HCT116 (cell line): ENCODE data around the gene ATP6V0C. TPM values are rescaled to one million over a fixed set of nuclear protein-coding genes. Genes with fewer than 3 reads are reported as not detected.

Source experiments
- ATAC-seq: fragments of 200-7000 bp; cut with Tn5 transposase; 2 replicates; pipeline ENCODE4 v1.9.1; 2020; ENCODE audit warnings: mild to moderate bottlenecking, moderate library complexity
- BruUV-seq: library from RNA; stranded (reverse); fragments of 400-500 nt; replicated peaks from 2 replicates; lab custom pipeline; 2021; lab: Mats Ljungman, UMichigan
- CTCF ChIA-PET: fragments of 300-600 bp; sonication (Branson Sonifier 250); formaldehyde crosslinking; loops from one replicate; lab custom pipeline; 2021; ENCODE audit warnings: antibody characterized with exemption; lab: Charles Lee
- POLR2A ChIA-PET: fragments of 300-600, 350-600 bp; sonication (Branson Sonifier 250); formaldehyde crosslinking; loops from one replicate; lab custom pipeline; 2021; ENCODE audit warnings: antibody characterized with exemption; lab: Charles Lee
- RAD21 ChIA-PET, 2 experiments: fragments of 300-600 bp; sonication (Branson Sonifier 250); formaldehyde crosslinking; loops; one replicate each; lab custom pipeline; 2023; ENCODE audit warnings: low total read pairs in 2 of 2; ENCODE audit not compliant: uncharacterized antibody in 2 of 2, unreplicated experiment in 2 of 2, low non-redundant PET in 1 of 2; lab: Charles Lee
- DNase-seq: peaks from one replicate; pipeline ENCODE4 v3.0.0-alpha.2; 2010; ENCODE audit warnings: low read depth, low spot score
- H2AFZ ChIP-seq: fragments of 200-600 bp; shearing (Covaris generic), sonication (generic); 2 replicates; pipeline ENCODE4 v1.6.1; 2017; ENCODE audit warnings: low read depth, mixed run types, mixed read lengths, antibody characterized with exemption, low read length; ENCODE audit not compliant: poor library complexity, severe bottlenecking
- H3K27ac ChIP-seq: 2 replicates; pipeline ENCODE4 v1.5.1; 2012; ENCODE audit warnings: low read depth, low read length
- H3K27me3 ChIP-seq: fragments of 200-600 bp; sonication (generic); 2 replicates; pipeline ENCODE4 v1.6.1; 2016; ENCODE audit warnings: mixed run types, low read length, mixed read lengths; ENCODE audit not compliant: insufficient read depth
- H3K36me3 ChIP-seq, 2 experiments: fragments of 200-500 bp in 1 of 2; fragments of 200-600 bp in 1 of 2; sonication (Bioruptor generic) in 1 of 2; sonication (generic) in 1 of 2; 2 replicates each; pipeline versions ENCODE4 v1.5.1 to v1.6.1; 2014 to 2016; ENCODE audit warnings: low read length in 2 of 2, inconsistent platforms in 1 of 2, mixed read lengths in 1 of 2, mixed run types in 1 of 2; ENCODE audit not compliant: insufficient read depth in 2 of 2, control insufficient read depth in 1 of 2
- H3K4me1 ChIP-seq, 2 experiments: fragments of 200-600 bp in 1 of 2; sonication (generic) in 1 of 2; 2 replicates each; pipeline versions ENCODE4 v1.5.1 to v1.6.1; 2012 to 2017; ENCODE audit warnings: low read length in 2 of 2, inconsistent platforms in 1 of 2, mild to moderate bottlenecking in 1 of 2, mixed read lengths in 1 of 2, mixed run types in 1 of 2, moderate library complexity in 1 of 2; ENCODE audit not compliant: insufficient read depth in 2 of 2, control insufficient read depth in 1 of 2
- H3K4me2 ChIP-seq: fragments of 200-600 bp; sonication (generic); 2 replicates; pipeline ENCODE4 v1.6.1; 2017; ENCODE audit warnings: mixed run types, low read length, mixed read lengths
- H3K4me3 ChIP-seq, 2 experiments: fragments of 200-600 bp in 1 of 2; sonication (generic) in 1 of 2; replicated peaks in 1 of 2; 2 replicates each; pipeline ENCODE4 v1.5.1; 2011 to 2016; ENCODE audit warnings: low read length in 2 of 2, control low read depth in 1 of 2, low read depth in 1 of 2, mild to moderate bottlenecking in 1 of 2, mixed read lengths in 1 of 2, mixed run types in 1 of 2
- H3K79me2 ChIP-seq: fragments of 200-600 bp; sonication (generic); 2 replicates; pipeline ENCODE4 v1.6.1; 2017; ENCODE audit warnings: mild to moderate bottlenecking, mixed run types, low read length, moderate library complexity, mixed read lengths; ENCODE audit not compliant: insufficient read depth
- H3K9ac ChIP-seq: fragments of 200-600 bp; sonication (generic); 2 replicates; pipeline ENCODE4 v1.6.1; 2016; ENCODE audit warnings: low read length, mixed read lengths
- H3K9me2 ChIP-seq: fragments of 200-600 bp; sonication (generic), shearing (Covaris generic); 2 replicates; pipeline ENCODE4 v1.6.1; 2017; ENCODE audit warnings: mixed run types, mild to moderate bottlenecking, moderate library complexity; ENCODE audit not compliant: insufficient read depth
- H3K9me3 ChIP-seq, 2 experiments: fragments of 200-500 bp in 1 of 2; fragments of 200-600 bp in 1 of 2; sonication (Bioruptor generic) in 1 of 2; sonication (generic) in 1 of 2; 2 replicates each; pipeline ENCODE4 v1.6.1; 2014 to 2017; ENCODE audit warnings: low read length in 2 of 2, mixed read lengths in 2 of 2, inconsistent platforms in 1 of 2, low read depth in 1 of 2, mild to moderate bottlenecking in 1 of 2, mixed run types in 1 of 2, moderate library complexity in 1 of 2; ENCODE audit not compliant: control insufficient read depth in 1 of 2, insufficient read depth in 1 of 2
- H4K20me1 ChIP-seq: fragments of 200-600 bp; sonication (generic), shearing (Covaris generic); 2 replicates; pipeline ENCODE4 v1.6.1; 2017; ENCODE audit warnings: mixed run types, mild to moderate bottlenecking, moderate library complexity; ENCODE audit not compliant: insufficient read depth
- CBX3 ChIP-seq: IDR thresholded peaks from 2 replicates; pipeline ENCODE4 v1.6.1; 2012; ENCODE audit warnings: low read depth
- EZH2 ChIP-seq: fragments of 200-600 bp; sonication (generic); IDR thresholded peaks from 2 replicates; pipeline ENCODE4 v1.6.1; 2017; ENCODE audit warnings: antibody characterized with exemption, mixed run types
- EZH2phosphoT487 ChIP-seq: fragments of 200-600 bp; IDR thresholded peaks from 2 replicates; pipeline ENCODE4 v1.6.1; 2018; ENCODE audit warnings: antibody characterized with exemption, borderline replicate concordance
- FOSL1 ChIP-seq: IDR thresholded peaks from 2 replicates; pipeline ENCODE4 v1.6.1; 2012; ENCODE audit warnings: low read depth
- JUND ChIP-seq: IDR thresholded peaks from 2 replicates; pipeline ENCODE4 v1.6.1; 2012
- RAD21 ChIP-seq: IDR thresholded peaks from 2 replicates; pipeline ENCODE4 v1.6.1; 2012; ENCODE audit warnings: low read depth, mild to moderate bottlenecking
- REST ChIP-seq: IDR thresholded peaks from 2 replicates; pipeline ENCODE4 v1.6.1; 2012; ENCODE audit warnings: low read depth
- SP1 ChIP-seq: IDR thresholded peaks from 2 replicates; pipeline ENCODE4 v1.6.1; 2012; ENCODE audit warnings: low read depth
- ZNF274 ChIP-seq: fragments of 200-500 bp; sonication (Bioruptor generic); IDR thresholded peaks from 2 replicates; pipeline ENCODE4 v1.6.1; 2014; ENCODE audit warnings: mild to moderate bottlenecking, low read depth, low read length, inconsistent platforms
- intact Hi-C: fragments of 100-400 bp; cut with micrococcal nuclease; formaldehyde crosslinking; loops from 2 replicates; pipeline ENCODE4 v1.10.0; 2022
- total RNA-seq: library from RNA; stranded (reverse); gene quantifications from one replicate; pipeline ENCODE4 v1.2.1, GENCODE V29; 2021; ENCODE audit not compliant: unreplicated experiment
- TF ChIP-seq, protein P1 (sequence below): IDR thresholded peaks from 2 replicates; pipeline ENCODE4 v1.6.1; 2011; ENCODE audit warnings: mild to moderate bottlenecking, low read length, moderate library complexity; ENCODE audit not compliant: insufficient replicate concordance; ENCODE audit errors: extremely low read depth
- TF ChIP-seq, protein P2 (sequence below), 3 experiments: fragments of 200-600 bp in 1 of 3; sonication (generic) in 1 of 3; IDR thresholded peaks in 2 of 3; conservative IDR thresholded peaks in 1 of 3; 2 replicates each; pipeline ENCODE4 v1.5.1; 2012 to 2017; ENCODE audit warnings: low read depth in 2 of 3, low read length in 2 of 3, antibody characterized with exemption in 1 of 3, borderline replicate concordance in 1 of 3, control low read depth in 1 of 3, mild to moderate bottlenecking in 1 of 3, mixed read lengths in 1 of 3, mixed run types in 1 of 3, moderate library complexity in 1 of 3; ENCODE audit not compliant: insufficient read depth in 1 of 3

The ATP6V0C gene
- total RNA-seq, 1 experiment from 2014 or later = 187 TPM

DNA sequence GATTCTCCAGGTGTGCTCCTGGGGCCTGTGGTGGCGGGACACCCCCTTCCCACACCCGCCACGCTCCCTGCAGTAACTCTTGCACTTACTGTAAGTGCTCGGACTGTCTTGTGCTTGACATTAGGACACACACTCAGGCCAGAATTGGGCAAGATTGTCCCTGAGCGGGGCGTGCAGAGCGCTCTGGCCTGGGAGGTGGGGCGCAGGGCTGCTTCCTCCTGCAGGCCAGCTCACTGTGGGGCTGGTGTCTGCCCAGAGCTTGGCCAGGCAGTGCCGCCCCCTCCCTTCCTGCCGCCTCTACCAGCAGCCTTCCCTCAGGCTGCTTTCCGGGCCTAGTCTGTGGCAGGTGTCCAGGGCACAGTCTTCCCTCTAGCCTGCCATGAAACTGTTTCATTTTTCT lies 6.1 kb upstream of the ATP6V0C start:
- no peak overlapping the region for H2AFZ ChIP-seq
- H3K27me3 ChIP-seq = no peaks in the 10 kb centered on the region
- no peaks in the 10 kb centered on the region for H4K20me1 ChIP-seq
- BruUV-seq = no TSS peak
- CTCF ChIA-PET = no interaction called here
- no peak overlapping the region for H3K27ac ChIP-seq
- peaks cover under 1 to 8% of the 10 kb centered on the region in 2 experiments for H3K4me1 ChIP-seq
- no peak for DNase-seq
- H3K79me2 ChIP-seq = no peaks in the 10 kb centered on the region
- TF ChIP-seq RAD21 (no peak), FOSL1 (no peak)
- TF ChIP-seq, all 23 proteins: peak for 0
- no peak overlapping the region for H3K4me3 ChIP-seq
- ChIA-PET POLR2A (no interaction called here), RAD21 (no interaction called here)
- no peak for ATAC-seq
- no peak overlapping the region for H3K4me2 ChIP-seq
- no peak overlapping the region for H3K9ac ChIP-seq
- no peaks in the 10 kb centered on the region for H3K36me3 ChIP-seq
- intact Hi-C loops = loop anchor here (10.0 kb wide), 2 partner anchors 243 to 313 kb away; partner anchors contain the start of genes CASKIN1 and RNPS1
- H3K9me3 ChIP-seq = no peaks in the 10 kb centered on the region
- H3K9me2 ChIP-seq = no peaks in the 10 kb centered on the region

DNA sequence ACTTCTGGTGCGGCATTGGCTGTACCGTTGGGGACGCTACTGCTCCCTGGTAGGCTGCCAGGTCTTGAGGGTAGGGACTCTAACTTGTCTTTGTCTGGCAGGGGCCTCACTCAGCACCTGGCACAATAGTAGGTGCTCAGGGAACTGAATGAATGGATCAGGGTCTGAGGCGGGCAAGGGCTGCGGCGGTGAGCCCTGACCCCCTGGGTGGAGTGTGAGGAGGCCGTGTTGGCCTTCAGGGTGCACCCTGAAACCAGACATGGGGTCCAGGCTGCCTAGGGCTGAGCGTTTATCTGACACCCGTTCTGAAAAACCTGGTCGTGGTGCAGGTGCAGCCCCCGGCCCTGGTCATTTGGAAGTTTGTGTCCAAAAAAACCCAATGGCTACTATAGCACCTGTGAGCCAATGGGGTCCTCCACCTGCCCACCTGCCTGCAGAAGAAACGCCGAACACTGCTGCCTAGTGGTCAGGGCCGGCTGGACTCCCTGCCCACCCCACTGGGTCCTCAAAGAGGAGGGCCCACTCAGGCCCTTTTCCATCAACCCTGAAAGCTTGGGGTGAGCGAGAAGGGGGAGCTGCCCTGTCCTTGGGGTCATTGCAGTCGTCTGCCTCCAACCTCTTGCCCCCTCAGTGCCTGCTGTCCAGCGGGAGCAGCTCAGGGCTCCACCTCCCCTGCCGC lies 4.9 kb upstream of the ATP6V0C start:
- ATAC-seq (no peak), DNase-seq (no peak)
- Histone ChIP-seq H3K27ac (no peak overlapping the region), H2AFZ (no peak overlapping the region), H4K20me1 (no peaks in the 10 kb centered on the region), H3K9ac (no peak overlapping the region), H3K9me3 (no peaks in the 10 kb centered on the region), H3K4me2 (no peak overlapping the region), H3K36me3 (no peaks in the 10 kb centered on the region), H3K4me3 (no peak overlapping the region), H3K79me2 (peaks cover 1% of the 10 kb centered on the region), H3K9me2 (no peaks in the 10 kb centered on the region), H3K27me3 (no peaks in the 10 kb centered on the region), H3K4me1 (peaks cover 7 to 12% of the 10 kb centered on the region in 2 experiments)
- POLR2A ChIA-PET = no interaction called here
- intact Hi-C loops = loop anchor here (10.0 kb wide), 2 partner anchors 244 to 314 kb away; partner anchors contain the start of genes CASKIN1 and RNPS1
- RAD21 ChIA-PET = no interaction called here
- CTCF ChIA-PET = no interaction called here
- BruUV-seq = no TSS peak
- TF ChIP-seq, protein P1, sequence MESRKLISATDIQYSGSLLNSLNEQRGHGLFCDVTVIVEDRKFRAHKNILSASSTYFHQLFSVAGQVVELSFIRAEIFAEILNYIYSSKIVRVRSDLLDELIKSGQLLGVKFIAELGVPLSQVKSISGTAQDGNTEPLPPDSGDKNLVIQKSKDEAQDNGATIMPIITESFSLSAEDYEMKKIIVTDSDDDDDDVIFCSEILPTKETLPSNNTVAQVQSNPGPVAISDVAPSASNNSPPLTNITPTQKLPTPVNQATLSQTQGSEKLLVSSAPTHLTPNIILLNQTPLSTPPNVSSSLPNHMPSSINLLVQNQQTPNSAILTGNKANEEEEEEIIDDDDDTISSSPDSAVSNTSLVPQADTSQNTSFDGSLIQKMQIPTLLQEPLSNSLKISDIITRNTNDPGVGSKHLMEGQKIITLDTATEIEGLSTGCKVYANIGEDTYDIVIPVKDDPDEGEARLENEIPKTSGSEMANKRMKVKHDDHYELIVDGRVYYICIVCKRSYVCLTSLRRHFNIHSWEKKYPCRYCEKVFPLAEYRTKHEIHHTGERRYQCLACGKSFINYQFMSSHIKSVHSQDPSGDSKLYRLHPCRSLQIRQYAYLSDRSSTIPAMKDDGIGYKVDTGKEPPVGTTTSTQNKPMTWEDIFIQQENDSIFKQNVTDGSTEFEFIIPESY = no peak
- TF ChIP-seq EZH2phosphoT487 (no peak), JUND (no peak), REST (no peak), RAD21 (no peak), SP1 (no peak), ZNF274 (no peak), CBX3 (no peak), EZH2 (no peak)
- TF ChIP-seq, protein P2, sequence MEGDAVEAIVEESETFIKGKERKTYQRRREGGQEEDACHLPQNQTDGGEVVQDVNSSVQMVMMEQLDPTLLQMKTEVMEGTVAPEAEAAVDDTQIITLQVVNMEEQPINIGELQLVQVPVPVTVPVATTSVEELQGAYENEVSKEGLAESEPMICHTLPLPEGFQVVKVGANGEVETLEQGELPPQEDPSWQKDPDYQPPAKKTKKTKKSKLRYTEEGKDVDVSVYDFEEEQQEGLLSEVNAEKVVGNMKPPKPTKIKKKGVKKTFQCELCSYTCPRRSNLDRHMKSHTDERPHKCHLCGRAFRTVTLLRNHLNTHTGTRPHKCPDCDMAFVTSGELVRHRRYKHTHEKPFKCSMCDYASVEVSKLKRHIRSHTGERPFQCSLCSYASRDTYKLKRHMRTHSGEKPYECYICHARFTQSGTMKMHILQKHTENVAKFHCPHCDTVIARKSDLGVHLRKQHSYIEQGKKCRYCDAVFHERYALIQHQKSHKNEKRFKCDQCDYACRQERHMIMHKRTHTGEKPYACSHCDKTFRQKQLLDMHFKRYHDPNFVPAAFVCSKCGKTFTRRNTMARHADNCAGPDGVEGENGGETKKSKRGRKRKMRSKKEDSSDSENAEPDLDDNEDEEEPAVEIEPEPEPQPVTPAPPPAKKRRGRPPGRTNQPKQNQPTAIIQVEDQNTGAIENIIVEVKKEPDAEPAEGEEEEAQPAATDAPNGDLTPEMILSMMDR (IDR thresholded peaks at IDR 0.05 in 2 of 3, conservative IDR thresholded peaks at IDR 0.05 in 1 of 3; ENCODE audit: borderline replicate concordance in 1 of 3, insufficient read depth in 1 of 3, low read depth in 2 of 3, low read length in 2 of 3) = no peak
